A549 (cell line): ENCODE data around the gene RNF121. TPM values are rescaled to one million over a fixed set of nuclear protein-coding genes. Genes with fewer than 3 reads are reported as not detected.
A peak's percentile ranks its signal among the peaks of the same experiment; 100 is the strongest.

Experiments used
- ATAC-seq, 2 experiments: fragments of 200-7000 bp in 1 of 2; fragments of >200 bp in 1 of 2; cut with Nextera tagmentation in 1 of 2; cut with Tn5 transposase in 1 of 2; 3 replicates each; pipeline versions ENCODE4 v1.8.0 to v1.9.1; 2018 to 2020; ENCODE audit warnings: mild to moderate bottlenecking in 1 of 2, moderate library complexity in 1 of 2
- CTCF ChIA-PET: fragments of 300-600 bp; sonication (Branson Sonifier 250); formaldehyde crosslinking; extraction: SDS; loops from one replicate; lab custom pipeline; 2021; ENCODE audit warnings: antibody characterized with exemption, inconsistent platforms; lab: Yijun Ruan, JAX
- POLR2A ChIA-PET: fragments of 350-600 bp; formaldehyde crosslinking; extraction: SDS; loops from one replicate; lab custom pipeline; 2021; ENCODE audit warnings: antibody characterized with exemption, inconsistent platforms; lab: Yijun Ruan, JAX
- DNase-seq, 2 experiments: peaks; one replicate each; pipeline versions ENCODE4 v3.0.0 to v3.0.0-alpha.2; 2011 to 2016; ENCODE audit warnings: low read depth in 1 of 2, low spot score in 1 of 2
- FAIRE-seq: peaks from 2 replicates; lab custom pipeline; 2011; peaks lifted over from hg19 to GRCh38; lab: Jason Lieb, UNC
- H3K27ac ChIP-seq, 2 experiments: fragments of >200 bp; sonication (Bioruptor Twin); formaldehyde crosslinking; 3 replicates each; pipeline ENCODE4 v1.5.1; 2016 to 2017
- H3K4me1 ChIP-seq: fragments of >200 bp; sonication (Bioruptor Twin); formaldehyde crosslinking; 3 replicates; pipeline ENCODE4 v1.6.1; 2016
- H3K4me2 ChIP-seq: fragments of >200 bp; sonication (Bioruptor Twin); formaldehyde crosslinking; 3 replicates; pipeline ENCODE4 v1.6.1; 2016
- H3K4me3 ChIP-seq: fragments of >200 bp; sonication (Bioruptor Twin); formaldehyde crosslinking; 3 replicates; pipeline ENCODE4 v1.5.1; 2016
- H3K9me3 ChIP-seq: fragments of >200 bp; sonication (Bioruptor Twin); formaldehyde crosslinking; 3 replicates; pipeline ENCODE4 v1.6.1; 2016
- EP300 ChIP-seq, 2 experiments: fragments of >200 bp; sonication (Bioruptor Twin); formaldehyde crosslinking; IDR thresholded peaks; 2 replicates in 1 of 2; 3 replicates in 1 of 2; pipeline ENCODE4 v1.6.1; 2016 to 2017
- HDAC2 ChIP-seq: fragments of 200-600 bp; sonication (generic); IDR thresholded peaks from 2 replicates; pipeline ENCODE4 v1.6.1; 2016
- HOXA7 ChIP-seq: fragments of 250-450 bp; sonication (Bioruptor Pico); IDR thresholded peaks from 2 replicates; pipeline ENCODE4 v1.5.0; 2020; ENCODE audit warnings: mild to moderate bottlenecking, moderate library complexity
- HOXB5 ChIP-seq: fragments of 250-450 bp; sonication (Bioruptor Pico); IDR thresholded peaks from 2 replicates; pipeline ENCODE4 v1.5.0; 2020; ENCODE audit warnings: mild to moderate bottlenecking, moderate library complexity
- JUN ChIP-seq, 2 experiments: fragments of >200 bp; sonication (Bioruptor Twin); formaldehyde crosslinking; IDR thresholded peaks; 2 replicates in 1 of 2; 3 replicates in 1 of 2; pipeline ENCODE4 v1.6.1; 2016 to 2017
- KDM1A ChIP-seq: fragments of 200-600 bp; sonication (generic); IDR thresholded peaks from 2 replicates; pipeline ENCODE4 v1.6.1; 2016; ENCODE audit warnings: low read depth, mild to moderate bottlenecking
- KDM5A ChIP-seq: fragments of 200-600 bp; sonication (generic); IDR thresholded peaks from 2 replicates; pipeline ENCODE4 v1.6.1; 2016; ENCODE audit warnings: antibody characterized with exemption, mild to moderate bottlenecking
- MAFK ChIP-seq: fragments of 450-650 bp; IDR thresholded peaks from 2 replicates; pipeline ENCODE4 v1.6.1; 2014; ENCODE audit not compliant: partially characterized antibody
- NFE2L2 ChIP-seq: fragments of 150-350 bp; conservative IDR thresholded peaks from 2 replicates; pipeline ENCODE4 v1.6.1; 2014; ENCODE audit warnings: low read length
- PHF8 ChIP-seq: fragments of 200-600 bp; sonication (generic); IDR thresholded peaks from 2 replicates; pipeline ENCODE4 v1.6.1; 2016; ENCODE audit warnings: low read depth, mild to moderate bottlenecking, antibody characterized with exemption, moderate library complexity, borderline replicate concordance
- RAD21 ChIP-seq, 2 experiments: fragments of >200 bp in 1 of 2; sonication (Bioruptor Twin) in 1 of 2; formaldehyde crosslinking in 1 of 2; IDR thresholded peaks in 1 of 2; conservative IDR thresholded peaks in 1 of 2; 2 replicates in 1 of 2; 3 replicates in 1 of 2; pipeline ENCODE4 v1.6.1; 2012 to 2018; ENCODE audit warnings: inconsistent platforms in 1 of 2
- RCOR1 ChIP-seq: fragments of 150-350 bp; IDR thresholded peaks from 2 replicates; pipeline ENCODE4 v1.6.1; 2014; ENCODE audit warnings: antibody characterized with exemption, low read length, low read depth
- RFX5 ChIP-seq: fragments of 450-650 bp; IDR thresholded peaks from 2 replicates; pipeline ENCODE4 v1.7.1; 2014; ENCODE audit warnings: antibody characterized with exemption, mild to moderate bottlenecking, moderate library complexity
- RNF2 ChIP-seq: fragments of 200-600 bp; sonication (generic); IDR thresholded peaks from 2 replicates; pipeline ENCODE4 v1.6.1; 2016; ENCODE audit warnings: low read depth, mild to moderate bottlenecking, antibody characterized with exemption, moderate library complexity, borderline replicate concordance
- SREBF2 ChIP-seq: fragments of 450-650 bp; IDR thresholded peaks from 2 replicates; pipeline ENCODE4 v1.6.1; 2014; ENCODE audit warnings: mild to moderate bottlenecking, moderate library complexity
- ZSCAN20 ChIP-seq: fragments of 250-450 bp; sonication (Bioruptor Pico); IDR thresholded peaks from 2 replicates; pipeline ENCODE4 v1.8.0; 2022; ENCODE audit warnings: mild to moderate bottlenecking, moderate library complexity
- WGBS: methylation state at CpG from one replicate; pipeline ENCODE4 v1.1.6; 2017; ENCODE audit errors: missing lambda C conversion rate; 5-methylcytosine and 5-hydroxymethylcytosine counted together
- polyA plus RNA-seq, 4 experiments: library from polyadenylated mRNA; depleted of rRNA in 3 of 4; stranded (reverse); fragments of >200 nt; fragmentation: RNase III in 1 of 4; extraction: RNeasy Plus Mini Kit Qiagen cat#74134 plus additional on column Dnase treatment in 1 of 4; gene quantifications; 2 replicates in 3 of 4; 3 replicates in 1 of 4; pipeline ENCODE4 v1.2.3, GENCODE V29; 2011 to 2017
- TF ChIP-seq, protein P1 (sequence below): fragments of >200 bp; sonication (Bioruptor Twin); formaldehyde crosslinking; IDR thresholded peaks from 2 replicates; pipeline ENCODE4 v1.6.1; 2016
- TF ChIP-seq, protein P2 (sequence below): fragments of >200 bp; sonication (Bioruptor Twin); formaldehyde crosslinking; IDR thresholded peaks from 3 replicates; pipeline ENCODE4 v1.6.1; 2016

The RNF121 gene
- polyA plus RNA-seq, 2 of the 4 experiments (the other 2 are of a cell fraction), result 79.0 to 102 TPM

DNA sequence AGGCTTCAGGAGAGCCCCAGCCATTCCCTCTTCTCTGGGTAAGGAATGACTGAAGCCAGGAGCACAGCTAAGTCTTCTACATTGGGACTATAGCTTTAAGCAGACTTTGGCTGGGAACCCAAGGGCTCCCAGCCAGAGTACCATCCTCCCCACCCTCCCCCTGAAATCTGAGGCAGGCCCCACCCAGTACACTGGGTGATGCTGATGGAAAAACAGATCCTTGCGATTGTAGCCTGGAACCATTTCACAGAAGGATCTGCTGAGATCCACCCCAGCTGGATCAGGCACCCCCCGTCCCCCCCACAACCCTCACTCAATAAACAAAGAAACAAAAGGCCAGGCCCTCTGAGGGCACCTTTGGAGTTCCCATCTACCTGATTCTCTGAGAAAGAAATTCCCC, 109.6 kb downstream of the RNF121 start:
- ATAC-seq (no peak), DNase-seq (no peak), FAIRE-seq (no peak)
- Histone ChIP-seq H3K27ac (peak overlapping the region; percentile 93), H3K4me3 (no peak overlapping the region; the same call in 2 of the 3 replicates), H3K4me1 (peaks cover 36% of the 10 kb centered on the region), H3K9me3 (no peaks in the 10 kb centered on the region), H3K4me2 (peak overlapping the region; percentile 98)
- CTCF ChIA-PET, result interaction anchor here (1.0 to 10.4 kb wide), 10 partner anchors 9 to 476 kb away, joined by 3 to 123 read pairs (median 6); partner anchors contain the start of gene ANAPC15
- WGBS, result 24% methylated on average over 2 of the region's 2 CpGs
- TF ChIP-seq KDM5A, result no peak
- TF ChIP-seq HDAC2, result no peak
- no peak for TF ChIP-seq MAFK
- TF ChIP-seq KDM1A, result no peak
- TF ChIP-seq EP300 (IDR thresholded peaks at IDR 0.05), result no peak
- POLR2A ChIA-PET, result no interaction called here

DNA sequence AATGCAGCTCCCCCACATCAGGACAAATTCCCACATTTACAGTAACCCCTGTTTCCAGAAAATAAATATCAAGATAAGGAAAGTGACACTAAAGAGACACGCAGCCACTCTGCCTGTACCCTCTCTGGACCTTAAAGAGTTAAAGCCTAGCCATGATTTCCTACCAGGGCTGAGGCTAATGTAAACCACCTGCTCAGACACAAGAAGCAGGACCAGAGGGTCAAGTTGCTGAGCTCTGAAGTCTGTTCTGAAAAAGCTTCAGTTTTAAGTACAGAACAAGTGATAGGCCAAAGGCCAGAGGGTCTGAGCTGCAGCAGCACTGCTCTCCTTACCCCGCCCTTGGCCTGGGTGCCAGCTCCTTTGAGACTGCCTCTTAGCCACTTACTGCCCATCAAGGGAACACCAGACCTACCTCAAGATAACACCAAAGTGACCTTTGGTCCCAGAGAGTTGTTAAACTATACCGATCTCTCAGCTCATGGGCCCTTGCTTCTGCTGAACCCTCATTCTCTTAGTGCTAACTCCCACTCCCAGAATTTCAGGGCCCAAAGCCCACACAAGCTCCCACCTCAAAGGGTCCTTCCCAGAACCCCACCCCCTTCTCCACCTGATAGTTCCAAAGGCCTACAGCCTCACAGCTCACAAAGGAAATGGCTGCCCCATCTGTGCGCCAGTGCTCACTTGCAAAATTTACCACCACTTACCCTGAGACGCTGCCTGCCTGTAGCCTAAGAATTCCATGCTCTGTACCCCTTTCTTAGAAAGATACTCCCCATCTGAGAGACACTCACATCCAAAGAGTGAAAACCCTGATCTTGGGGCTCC, 110.4 kb downstream of the RNF121 start:
- H3K9me3 ChIP-seq, result no peaks in the 10 kb centered on the region
- FAIRE-seq, result no peak
- H3K4me2 ChIP-seq, result peak overlapping the region; percentile 98
- H3K4me1 ChIP-seq, result peaks cover 36% of the 10 kb centered on the region
- ChIA-PET CTCF (interaction anchor here (0.6 to 10.4 kb wide), 12 partner anchors 9 to 392 kb away, joined by 3 to 123 read pairs (median 4); partner anchors contain the start of gene ANAPC15), POLR2A (no interaction called here)
- no peak for DNase-seq
- 56% methylated on average over 5 of the region's 5 CpGs for WGBS
- ATAC-seq, result no peak
- H3K4me3 ChIP-seq, result peak overlapping the region; percentile 64
- peak overlapping the region; percentile 93 for H3K27ac ChIP-seq
- no peak for TF ChIP-seq RFX5
- TF ChIP-seq NFE2L2, result no peak

DNA sequence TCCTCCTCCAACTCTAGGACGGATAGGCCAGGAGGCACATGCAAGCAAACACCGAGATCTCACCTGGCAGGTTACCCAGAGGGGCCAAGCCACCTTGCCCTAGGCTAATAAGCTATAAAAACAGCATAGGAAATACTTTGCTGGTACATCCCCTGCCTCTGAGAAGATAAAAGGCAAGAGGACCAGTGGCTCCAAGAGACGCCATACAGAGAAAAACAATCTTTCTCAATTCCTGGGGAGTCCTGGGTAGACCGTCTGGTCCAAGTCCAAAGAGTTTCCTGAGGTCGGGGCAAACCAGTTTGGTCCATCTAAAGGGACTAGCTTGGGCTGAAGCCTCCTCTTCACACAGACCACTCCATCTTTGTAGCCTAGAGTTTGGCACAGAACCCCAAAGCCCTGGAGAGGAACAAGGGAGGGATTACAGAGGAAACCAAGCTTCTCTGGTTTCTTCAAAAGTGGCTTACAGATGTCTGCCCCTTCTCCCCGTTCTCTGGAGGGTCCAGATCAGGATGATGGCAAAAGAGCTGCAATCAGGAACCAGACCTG, 111.1 kb downstream of the RNF121 start:
- 58% methylated on average over 6 of the region's 6 CpGs for WGBS
- Histone ChIP-seq H3K4me3 (peak overlapping the region; percentile 64), H3K27ac (peak overlapping the region; percentile 93), H3K4me1 (peaks cover 36% of the 10 kb centered on the region), H3K9me3 (no peaks in the 10 kb centered on the region), H3K4me2 (peak overlapping the region; percentile 98)
- DNase-seq, result no peak
- ChIA-PET POLR2A (interaction anchor here (1.0 to 1.8 kb wide), 5 partner anchors 8 to 104 kb away, joined by 3 to 8 read pairs (median 4); no protein-coding TSS in a partner anchor), CTCF (interaction anchor here (0.6 to 10.4 kb wide), 15 partner anchors 10 to 394 kb away, joined by 3 to 123 read pairs (median 4); no protein-coding TSS in a partner anchor)
- TF ChIP-seq JUN (IDR thresholded peaks at IDR 0.05) (no peak), RNF2 (no peak), ZSCAN20 (CRISPR knock-in tag) (no peak), HOXB5 (no peak), SREBF2 (no peak), PHF8 (no peak), RCOR1 (no peak), HOXA7 (CRISPR knock-in tag) (no peak), RAD21 (conservative IDR thresholded peaks at IDR 0.05 in 1 of 2, IDR thresholded peaks at IDR 0.05 in 1 of 2) (no peak)
- TF ChIP-seq, protein P1, sequence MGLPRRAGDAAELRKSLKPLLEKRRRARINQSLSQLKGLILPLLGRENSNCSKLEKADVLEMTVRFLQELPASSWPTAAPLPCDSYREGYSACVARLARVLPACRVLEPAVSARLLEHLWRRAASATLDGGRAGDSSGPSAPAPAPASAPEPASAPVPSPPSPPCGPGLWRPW, result no peak
- TF ChIP-seq, protein P2, sequence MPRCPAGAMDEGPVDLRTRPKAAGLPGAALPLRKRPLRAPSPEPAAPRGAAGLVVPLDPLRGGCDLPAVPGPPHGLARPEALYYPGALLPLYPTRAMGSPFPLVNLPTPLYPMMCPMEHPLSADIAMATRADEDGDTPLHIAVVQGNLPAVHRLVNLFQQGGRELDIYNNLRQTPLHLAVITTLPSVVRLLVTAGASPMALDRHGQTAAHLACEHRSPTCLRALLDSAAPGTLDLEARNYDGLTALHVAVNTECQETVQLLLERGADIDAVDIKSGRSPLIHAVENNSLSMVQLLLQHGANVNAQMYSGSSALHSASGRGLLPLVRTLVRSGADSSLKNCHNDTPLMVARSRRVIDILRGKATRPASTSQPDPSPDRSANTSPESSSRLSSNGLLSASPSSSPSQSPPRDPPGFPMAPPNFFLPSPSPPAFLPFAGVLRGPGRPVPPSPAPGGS, result no peak
- FAIRE-seq, result no peak
- no peak for ATAC-seq
